Breast epithelium (tissue), 3 donors: ENCODE measurements around the gene DCTPP1.

Experiments used
- CTCF ChIP-seq, 3 donors: fragments of 450-650 bp; IDR thresholded peaks; one replicate each; pipeline ENCODE4 v1.5.1; 2016 to 2017; ENCODE audit warnings: antibody characterized with exemption in 3 of 3, mild to moderate bottlenecking in 3 of 3, moderate library complexity in 3 of 3
- POLR2A ChIP-seq: fragments of 450-650 bp; IDR thresholded peaks from one replicate; pipeline ENCODE4 v1.6.1; 2016; ENCODE audit warnings: antibody characterized with exemption, mild to moderate bottlenecking, moderate library complexity

GRCh38 chr16:30443631-30444030 is 13.8 kb upstream of the DCTPP1 start:
- TF ChIP-seq CTCF (IDR thresholded peaks at IDR 0.05) (no peak), POLR2A (no peak)
